HG03066 (cell line): Measurements from ENCODE around the gene PRKN.
"Not testable (repeated sequence)": the region's sequence is repeated elsewhere in the genome, so short reads cannot be mapped to it uniquely, and the experiment has no call there.

Experiments used
- ATAC-seq: cut with Tn5 transposase; IDR thresholded peaks from one replicate; pipeline ENCODE4 v1.9.1; 2021; ENCODE audit warnings: low read depth; ENCODE audit not compliant: unreplicated experiment

Gene PRKN

DNA sequence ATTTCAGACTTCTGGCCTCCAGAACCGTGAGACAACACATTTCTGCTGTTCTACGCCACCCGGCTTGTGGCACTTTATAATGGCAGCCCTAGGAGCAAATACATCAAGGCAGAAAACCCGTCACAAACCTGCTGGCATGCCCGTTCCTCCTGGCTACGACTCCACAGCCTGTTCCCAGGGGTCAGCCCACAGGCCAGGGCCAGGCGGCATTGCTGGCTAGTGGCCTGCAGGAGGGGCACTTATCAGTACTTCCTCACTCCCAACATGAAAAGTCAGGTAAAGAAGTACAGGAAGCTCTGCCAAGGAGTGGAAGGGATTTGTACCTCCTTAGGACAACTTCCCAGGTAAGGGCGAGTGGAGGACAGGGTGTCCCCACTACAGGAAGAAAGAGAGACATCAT, 1230.6 kb downstream of the PRKN start:
- no peak for ATAC-seq

DNA sequence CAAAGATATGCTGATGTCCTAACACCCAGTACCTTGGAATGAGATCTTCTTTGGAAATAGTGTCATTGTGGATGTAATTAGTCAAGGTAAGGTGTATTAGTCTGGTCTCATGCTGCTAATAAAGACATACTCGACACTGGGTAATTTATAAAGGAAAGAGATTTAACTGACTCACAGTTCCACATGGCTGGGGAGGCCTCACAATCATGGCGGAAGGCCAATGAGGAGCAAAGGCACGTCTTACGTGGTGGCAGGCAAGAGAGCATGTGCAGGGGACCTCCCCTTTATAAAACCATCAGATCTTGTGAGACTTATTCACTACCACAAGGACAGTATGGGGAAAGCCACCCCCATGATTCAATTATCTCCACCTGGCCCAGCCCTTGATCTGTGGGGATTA, 1231.3 kb downstream of the PRKN start:
- not testable (repeated sequence) for ATAC-seq

DNA sequence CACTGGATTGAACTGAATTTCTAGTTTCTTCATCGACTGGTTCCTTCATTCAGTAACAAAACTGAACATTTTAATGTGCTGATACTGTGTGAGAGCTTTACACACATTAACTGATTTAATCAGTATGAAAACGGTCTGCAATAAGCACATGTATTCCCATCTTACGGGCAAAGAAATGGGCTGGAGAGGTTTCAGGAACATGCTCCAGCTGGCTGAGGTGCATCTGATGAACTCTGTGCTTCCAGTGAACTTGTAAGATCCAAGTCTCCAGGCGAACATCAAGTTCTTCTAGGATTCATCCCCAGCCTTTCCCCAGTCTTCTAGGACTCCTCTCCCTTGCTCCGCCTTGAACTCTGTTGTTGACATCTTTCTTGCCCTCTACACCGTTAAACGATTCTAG, 1233.0 kb downstream of the PRKN start:
- no peak for ATAC-seq

DNA sequence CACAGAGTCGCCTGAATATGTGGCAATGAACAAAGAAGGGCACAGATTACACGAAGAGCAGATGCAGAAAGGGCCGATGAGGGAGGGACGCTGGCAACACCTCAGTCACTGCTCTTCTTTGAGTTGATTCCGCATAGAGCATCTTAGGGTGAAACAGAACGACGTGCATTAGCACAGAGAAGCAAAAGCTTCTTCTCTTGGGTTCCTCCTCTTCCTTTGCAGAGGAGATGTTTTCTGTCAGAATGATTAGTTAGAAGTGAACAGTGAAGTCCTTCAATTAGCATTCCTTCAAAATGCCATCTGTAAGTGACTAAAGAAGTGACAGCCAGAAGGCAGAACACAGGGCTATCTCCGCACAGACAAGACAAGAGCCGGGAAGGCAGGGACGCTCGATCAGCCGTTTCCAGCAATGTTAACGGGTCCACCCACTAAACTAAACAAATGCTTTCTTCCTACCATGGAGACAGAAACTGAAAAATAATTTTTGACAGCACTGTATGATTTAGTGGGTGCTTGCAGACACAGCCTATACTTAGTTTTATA, 1233.9 kb downstream of the PRKN start:
- no peak for ATAC-seq

DNA sequence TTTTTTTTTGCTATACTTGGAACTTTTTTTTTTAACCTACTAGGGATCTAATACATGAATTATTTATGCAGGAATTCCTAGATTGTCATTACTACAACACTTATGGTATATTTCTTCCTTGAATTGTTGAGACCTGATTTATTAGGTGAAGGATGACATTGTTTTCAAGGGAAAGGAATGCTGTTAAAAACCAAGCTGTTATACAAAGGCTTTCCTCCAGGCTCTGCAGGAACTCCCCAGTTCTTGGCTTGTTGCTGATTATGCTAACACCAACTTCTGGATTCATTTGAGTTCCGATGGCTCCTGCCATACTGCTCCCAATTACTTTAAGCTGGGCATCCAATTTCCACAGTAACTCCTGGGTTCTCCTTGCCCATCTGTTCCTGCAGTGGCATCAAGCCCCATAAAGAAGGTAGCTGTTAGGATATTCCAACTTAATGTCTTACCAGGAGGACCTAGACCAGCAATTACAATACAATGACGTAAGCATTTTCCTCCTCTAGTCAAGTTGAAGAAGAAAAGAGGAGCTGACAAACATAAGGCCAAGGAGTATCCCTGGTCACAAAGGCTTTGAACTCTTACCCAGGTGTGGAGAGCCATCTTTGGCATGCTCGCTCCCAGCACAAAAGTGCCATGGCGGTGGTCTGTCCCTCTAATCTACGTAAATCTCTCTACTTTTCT, 1237.8 kb downstream of the PRKN start:
- no peak for ATAC-seq

DNA sequence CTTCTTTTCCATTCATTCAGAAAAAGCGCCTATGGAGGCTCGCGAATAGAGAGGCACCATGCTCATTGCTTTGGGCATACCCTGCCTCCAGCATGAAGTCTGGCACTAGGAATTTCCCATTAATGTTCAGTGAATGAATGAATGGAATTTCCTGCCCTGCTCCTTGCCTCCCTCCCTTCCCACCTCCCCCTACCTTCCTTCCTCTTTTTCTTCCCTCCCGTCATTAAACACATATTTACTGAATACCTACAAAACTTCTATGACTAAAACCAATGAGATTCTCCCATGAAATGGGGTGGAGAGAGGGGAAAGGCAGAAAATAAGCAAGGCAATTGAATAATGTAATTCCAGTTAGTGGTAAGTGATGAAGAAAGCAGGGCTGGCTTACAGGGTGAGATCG, 1239.9 kb downstream of the PRKN start:
- ATAC-seq: no peak

DNA sequence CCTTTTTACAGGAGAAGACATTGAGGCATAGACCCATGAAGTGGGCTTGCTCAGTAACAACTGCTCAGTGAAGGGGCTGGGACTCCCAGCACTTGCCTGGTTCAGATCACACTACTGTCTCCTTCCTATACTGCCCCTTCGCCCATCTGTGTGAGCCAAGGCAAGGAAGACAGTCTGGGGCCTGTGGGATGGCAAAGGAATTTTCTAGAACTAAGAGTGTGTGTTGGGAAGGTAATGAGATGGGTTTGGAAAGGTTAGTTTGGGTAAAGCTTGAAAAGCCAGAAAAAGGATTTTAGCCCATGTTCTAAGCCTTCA, 1240.4 kb downstream of the PRKN start:
- ATAC-seq: no peak

DNA sequence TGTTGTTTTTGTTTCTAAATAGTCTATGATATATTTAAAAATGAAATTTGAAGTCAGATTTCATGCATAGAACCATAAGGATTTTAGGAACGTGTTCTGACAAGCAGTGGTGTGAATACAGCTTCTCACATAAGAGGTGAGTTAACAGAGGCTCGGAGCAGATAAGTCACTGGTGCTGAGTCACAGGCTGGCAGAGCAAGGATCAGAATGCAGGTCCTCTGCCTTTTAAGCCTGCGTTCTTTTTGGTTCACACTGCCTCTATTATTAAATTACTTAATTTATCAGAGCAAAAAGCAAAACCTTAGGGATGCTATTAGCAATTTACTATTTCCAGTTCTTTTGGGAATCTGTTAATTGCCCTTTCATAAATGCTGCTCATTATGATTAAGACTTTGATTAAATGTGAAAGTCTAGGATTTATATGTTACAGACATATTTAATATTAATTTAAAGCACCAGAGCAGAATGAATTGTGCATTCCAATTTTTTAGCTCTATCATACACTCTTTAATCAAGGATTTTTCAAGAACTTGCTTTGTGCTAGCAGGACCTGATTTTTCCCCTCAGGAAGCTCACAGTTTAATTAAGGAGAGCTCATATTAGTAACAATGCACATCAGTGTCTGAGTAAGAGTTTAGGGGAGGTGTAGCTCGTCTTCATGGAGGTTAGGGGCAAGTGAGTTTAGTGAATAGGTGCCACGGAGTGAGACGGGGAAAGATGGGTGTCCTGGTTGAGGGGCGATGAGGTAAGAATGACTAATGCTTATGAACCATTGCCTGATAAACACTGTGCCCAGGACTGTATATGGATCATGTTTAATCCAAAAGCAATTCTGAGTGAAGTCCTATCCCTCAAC, 1241.0 kb downstream of the PRKN start:
- ATAC-seq: no peak

DNA sequence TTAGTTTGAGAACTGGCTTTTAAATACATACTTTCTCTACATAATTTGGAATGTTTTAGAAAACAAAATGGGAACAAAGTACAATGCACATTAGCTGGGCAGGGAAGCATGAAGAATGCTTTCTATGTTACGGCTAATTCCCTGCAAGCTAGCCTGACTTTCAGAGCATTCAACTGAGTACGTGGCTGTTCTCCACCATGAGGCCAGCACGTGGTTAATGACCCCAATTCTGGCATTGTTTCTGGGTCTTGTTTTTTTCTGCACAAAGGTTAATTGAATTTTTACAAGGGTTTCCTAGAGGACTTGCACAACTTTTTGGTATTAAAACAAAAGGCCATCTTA, 1245.1 kb downstream of the PRKN start:
- no peak for ATAC-seq

DNA sequence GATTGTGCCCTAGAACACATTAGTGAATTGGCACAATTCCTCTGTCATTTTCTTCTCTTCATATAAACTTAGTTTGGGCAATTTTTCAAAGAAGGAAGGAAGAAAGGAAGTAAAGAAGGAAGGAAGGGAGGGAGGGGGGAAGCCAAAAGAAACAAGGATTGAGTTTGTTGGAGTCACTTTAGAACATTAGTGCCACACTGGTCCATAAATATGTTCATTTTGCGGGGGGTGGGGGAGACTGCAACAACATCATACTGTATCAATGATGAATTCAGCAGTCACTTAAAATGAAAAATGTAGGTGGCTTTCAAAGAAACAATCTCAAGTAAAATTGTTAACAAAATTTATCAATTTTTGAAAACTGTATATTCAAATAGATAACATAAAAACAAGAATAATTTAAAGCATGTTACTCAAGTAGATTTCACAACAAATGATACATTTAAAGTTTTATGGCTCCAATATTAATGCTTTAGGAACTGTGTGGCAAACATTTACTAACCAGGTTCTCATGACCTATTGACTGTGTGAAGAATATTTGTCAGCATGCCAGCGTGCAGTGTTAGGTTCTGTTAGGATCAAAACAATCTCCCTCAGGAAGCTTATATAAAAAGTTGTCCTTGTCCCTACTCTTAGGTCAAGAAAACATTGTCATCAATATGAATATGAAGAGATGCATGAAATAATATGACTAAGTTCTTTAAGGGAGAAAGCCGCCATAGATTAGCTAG, 1245.6 kb downstream of the PRKN start:
- no peak for ATAC-seq

DNA sequence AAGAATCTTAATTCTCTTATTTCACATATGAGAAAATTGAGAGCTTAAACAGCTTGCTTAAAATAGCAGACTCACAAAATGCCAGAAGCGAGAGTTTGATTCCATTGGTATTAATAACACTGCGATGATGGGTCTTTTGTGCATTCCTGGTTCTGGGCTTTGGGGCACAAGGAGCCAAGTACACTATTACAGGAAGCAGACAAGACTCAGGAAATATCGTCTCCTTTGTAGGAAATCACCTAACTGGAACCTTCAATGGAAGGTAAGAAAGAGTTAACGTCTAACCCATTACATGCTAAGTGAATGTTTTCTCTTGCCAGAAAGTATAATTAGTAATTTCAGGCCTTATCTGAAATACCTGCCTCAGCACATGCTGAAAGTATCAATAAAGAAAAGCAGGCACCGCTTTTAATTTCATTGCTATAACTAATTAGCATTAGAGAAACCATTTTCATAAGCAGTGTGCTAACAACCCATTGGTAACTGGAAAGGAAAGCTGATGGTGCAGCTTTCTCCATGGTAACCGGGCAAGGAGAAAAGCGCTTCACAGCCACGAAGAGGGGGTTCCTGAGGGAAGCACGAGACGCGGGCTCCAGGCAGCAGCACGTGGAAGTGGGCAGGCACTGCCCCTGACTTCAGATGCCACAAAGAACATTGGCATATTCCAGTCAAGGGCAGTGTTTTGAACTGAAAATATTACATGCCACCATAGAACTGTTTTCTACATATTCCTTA, 1247.0 kb downstream of the PRKN start:
- ATAC-seq: no peak

DNA sequence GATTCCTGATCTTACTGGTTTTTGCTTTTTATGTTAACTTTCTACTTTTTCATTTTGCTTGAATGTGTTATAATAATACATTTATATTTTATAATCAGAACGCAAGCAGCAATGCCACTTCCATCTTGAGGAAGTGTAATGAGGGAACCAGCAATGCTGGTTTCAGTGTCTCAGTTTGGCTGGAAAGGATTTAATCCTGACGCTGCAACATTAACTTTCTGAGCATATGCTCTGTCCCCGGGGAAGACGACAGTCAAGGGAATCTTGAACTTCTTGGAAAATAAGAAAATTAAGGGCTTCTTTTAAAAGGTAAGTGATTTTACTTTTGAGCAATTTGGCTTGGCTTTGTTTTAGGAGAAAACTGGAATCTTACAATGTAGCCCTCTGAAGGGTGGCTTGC, 1248.2 kb downstream of the PRKN start:
- no peak for ATAC-seq

DNA sequence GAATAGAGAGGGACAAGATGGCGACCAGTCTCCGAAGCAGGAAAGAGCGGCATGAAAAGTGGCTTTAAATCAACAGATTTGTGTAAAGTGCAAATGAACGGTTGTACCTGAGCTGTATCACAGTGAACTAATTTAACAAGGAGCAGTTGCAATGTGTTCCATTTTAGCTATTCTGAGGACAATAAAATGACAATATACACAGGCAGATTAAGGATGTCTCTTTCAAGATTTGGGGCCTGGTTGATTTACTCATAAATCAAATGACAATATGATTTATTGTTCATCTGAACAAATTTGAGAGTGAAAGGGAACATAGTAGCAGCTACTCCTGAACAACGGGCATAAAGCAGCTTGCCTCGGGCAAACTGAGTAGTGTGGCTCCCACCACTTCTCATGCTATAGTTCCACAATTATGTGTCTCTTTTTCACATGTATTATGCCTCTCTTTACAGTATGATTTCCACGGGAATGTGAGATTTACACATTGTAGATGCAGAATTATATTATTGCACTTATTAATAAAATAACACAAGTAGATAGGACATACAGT, 1249.6 kb downstream of the PRKN start:
- no peak for ATAC-seq

DNA sequence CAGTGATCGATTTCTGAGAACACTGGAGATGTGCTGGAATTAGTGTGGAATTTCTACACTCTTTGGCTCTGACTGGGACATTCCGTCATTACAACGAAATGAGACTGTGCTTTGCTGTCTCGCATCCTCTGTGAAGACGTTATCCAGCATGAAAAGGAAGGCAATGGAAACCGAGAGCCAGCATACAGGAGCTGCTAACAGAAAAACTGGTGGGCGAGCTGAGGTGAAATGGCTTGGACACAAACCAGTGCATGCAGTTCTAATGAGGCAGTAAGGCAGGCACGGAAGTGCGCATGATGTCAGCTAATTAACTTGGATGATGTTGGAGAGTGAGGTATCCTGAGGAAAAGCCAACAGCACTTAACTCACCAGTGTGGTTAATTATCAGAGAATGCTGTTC, 1250.9 kb downstream of the PRKN start:
- no peak for ATAC-seq

DNA sequence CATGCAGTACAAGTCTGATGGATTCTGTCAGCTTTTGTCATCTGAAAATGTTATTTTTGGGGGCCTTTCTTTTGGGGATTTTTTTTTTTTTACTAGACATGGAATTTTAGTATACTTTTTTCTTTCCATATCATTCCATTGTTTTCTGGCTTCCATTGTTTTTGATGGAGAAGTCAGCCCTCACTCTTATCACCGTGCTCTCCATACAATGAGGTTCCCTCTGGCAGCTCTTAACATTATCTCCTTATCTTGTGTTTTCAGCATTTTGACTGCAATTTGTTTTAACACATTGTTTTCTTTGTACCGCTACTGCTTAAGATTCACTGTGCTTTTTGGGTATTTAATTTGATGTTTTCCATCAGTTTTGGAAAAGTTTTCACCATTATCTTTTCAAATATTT, 1262.2 kb downstream of the PRKN start:
- ATAC-seq: no peak

DNA sequence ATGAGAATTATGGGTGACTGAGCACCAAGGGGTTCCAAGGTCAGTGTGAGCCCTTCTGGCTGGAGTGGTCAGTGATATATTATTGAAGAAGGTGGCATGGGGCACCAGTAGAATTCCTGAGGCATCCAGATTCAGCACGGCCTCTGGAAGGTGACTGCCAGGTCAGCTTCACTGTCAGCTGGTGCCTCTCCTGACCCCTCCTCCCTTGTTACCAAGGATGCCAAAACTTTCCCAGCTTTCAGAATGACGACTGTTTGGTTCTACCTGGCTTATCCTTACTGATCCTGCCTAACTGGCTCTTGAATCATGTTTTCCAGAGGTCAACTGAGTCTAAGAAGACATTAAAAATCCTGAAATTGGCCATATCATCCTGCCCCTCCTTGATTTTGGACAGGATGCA, 1264.5 kb downstream of the PRKN start:
- ATAC-seq: no peak

DNA sequence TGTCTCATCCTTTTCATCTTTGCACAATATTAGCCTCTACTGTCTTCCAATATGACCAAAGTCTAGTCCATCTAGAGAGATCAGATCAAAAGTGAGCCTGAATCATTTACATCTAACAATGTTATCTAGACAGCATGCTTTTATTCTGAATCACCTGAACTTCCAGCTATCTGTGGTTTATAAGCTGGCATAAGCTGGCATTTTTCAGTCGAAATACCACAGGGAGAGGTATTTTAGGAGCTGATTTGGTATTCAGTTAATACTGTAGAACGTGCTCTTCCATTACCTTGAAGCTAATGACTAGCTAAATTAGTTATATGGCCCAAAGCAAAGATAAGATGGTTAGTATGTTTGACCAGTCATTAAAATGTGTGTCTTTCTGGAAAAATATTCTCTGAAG, 1265.4 kb downstream of the PRKN start:
- no peak for ATAC-seq

DNA sequence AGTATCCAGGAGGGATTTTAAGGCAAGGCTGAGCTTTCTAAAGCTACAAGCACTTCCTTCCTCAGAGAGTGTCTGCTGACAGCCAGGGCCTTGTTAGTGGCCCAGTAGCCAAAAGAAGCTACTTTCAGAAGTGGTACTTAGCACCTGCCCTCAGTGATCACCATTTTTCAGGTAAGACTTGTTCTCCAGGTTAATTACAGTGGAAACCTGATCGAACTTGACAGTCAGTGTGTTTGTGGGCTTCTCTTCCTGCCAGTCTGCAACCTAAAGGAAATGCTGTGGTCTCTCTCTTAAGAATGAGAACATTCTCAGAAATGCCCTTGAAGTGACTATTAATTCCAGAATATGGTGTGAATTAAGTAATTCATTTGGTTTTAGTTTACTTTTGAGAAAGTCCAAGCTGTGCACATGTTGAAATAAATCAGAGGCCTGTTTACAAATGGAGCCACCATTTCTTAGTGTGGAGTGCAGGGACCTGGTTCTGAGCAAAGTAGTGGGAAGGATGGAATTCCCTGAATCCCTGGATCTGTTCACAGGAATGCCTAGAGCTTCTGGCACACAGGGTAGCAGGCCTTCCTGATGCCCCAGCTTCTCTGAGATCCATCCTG, 1268.5 kb downstream of the PRKN start:
- ATAC-seq: no peak

DNA sequence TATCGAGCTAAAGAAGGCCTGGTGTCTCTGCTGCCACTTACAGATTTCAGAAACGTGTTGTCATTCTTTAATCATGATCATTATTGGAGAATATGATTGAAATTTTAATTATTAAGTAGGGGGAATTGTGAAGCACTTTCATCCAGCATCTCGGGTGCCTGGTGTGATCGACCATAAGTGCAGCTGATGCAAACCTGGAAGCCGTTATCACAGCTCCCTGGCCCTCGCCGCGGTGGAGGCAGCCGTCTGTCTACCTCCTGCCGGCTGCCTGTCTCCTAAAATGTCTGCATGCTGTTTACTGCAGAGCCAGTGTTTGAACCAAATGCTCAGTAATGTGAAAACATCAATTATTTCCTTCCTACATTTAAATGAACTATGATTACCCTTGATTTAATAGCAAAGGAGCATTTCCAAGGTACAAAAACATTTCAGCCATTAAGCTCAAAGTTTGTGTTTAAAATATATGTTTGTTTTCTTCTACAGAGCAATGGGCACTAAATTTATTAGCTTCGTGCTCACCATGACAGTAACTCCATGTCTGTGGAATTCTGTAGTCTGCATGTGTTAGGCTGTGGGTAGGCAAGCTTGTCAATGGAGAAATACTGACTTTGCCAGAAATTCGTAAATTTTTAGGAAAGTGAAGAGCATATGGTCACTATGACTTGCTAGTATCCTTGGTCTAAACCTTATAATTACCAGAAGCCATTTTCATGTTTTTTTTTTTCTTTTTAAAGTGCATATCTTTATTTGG, 1269.2 kb downstream of the PRKN start:
- no peak for ATAC-seq
